Activated B cell treated with CpG ODN at 0.5 μM for 24 hours (primary cell): ENCODE data around the gene LRP5. TPM values are rescaled to one million over a fixed set of nuclear protein-coding genes. Genes with fewer than 3 reads are reported as not detected.

ENCODE experiments used
- ATAC-seq: fragments of 200-7000 bp; cut with Tn5 transposase; one replicate; pipeline ENCODE4 v1.10.0; 2021; ENCODE audit warnings: low read depth, mild to moderate bottlenecking, moderate library complexity
- CTCF ChIA-PET: fragments of 350-600 bp; sonication (Branson Sonifier 250); formaldehyde crosslinking; loops from one replicate; lab custom pipeline; 2021; ENCODE audit warnings: antibody characterized with exemption; lab: Charles Lee
- POLR2A ChIA-PET: fragments of 350-600 bp; sonication (Branson Sonifier 250); formaldehyde crosslinking; loops from one replicate; lab custom pipeline; 2021; ENCODE audit warnings: antibody characterized with exemption; lab: Charles Lee
- DNase-seq: peaks from one replicate; pipeline ENCODE4 v3.0.0; 2022
- H3K27ac Mint-ChIP-seq: one replicate; pipeline ENCODE4 v1.8.0; 2020; ENCODE audit warnings: mixed read lengths
- H3K27me3 Mint-ChIP-seq: one replicate; pipeline ENCODE4 v1.8.0; 2021; ENCODE audit warnings: mixed read lengths
- H3K36me3 Mint-ChIP-seq: one replicate; pipeline ENCODE4 v1.8.0; 2021; ENCODE audit warnings: low read depth, mixed read lengths
- H3K4me1 Mint-ChIP-seq: one replicate; pipeline ENCODE4 v1.8.0; 2021; ENCODE audit warnings: mixed read lengths
- H3K4me3 Mint-ChIP-seq: one replicate; pipeline ENCODE4 v1.8.0; 2020; ENCODE audit warnings: mild to moderate bottlenecking, mixed read lengths
- H3K9me3 Mint-ChIP-seq: one replicate; pipeline ENCODE4 v1.8.0; 2020; ENCODE audit warnings: mixed read lengths
- intact Hi-C: fragments of 100-400 bp; cut with micrococcal nuclease; formaldehyde crosslinking; loops from one replicate; pipeline ENCODE4 v1.15.1; 2024
- total RNA-seq: library from RNA; stranded (reverse); gene quantifications from 2 replicates; pipeline ENCODE4 v1.2.3, GENCODE V29; 2022
- TF ChIP-seq, protein P1 (sequence below): fragments of 200-600 bp; IDR thresholded peaks from one replicate; pipeline ENCODE4 v1.8.0; 2022; ENCODE audit warnings: antibody characterized with exemption, mild to moderate bottlenecking

The LRP5 gene
- total RNA-seq, 1 donor from 2014 or later, result 8.7 TPM

DNA sequence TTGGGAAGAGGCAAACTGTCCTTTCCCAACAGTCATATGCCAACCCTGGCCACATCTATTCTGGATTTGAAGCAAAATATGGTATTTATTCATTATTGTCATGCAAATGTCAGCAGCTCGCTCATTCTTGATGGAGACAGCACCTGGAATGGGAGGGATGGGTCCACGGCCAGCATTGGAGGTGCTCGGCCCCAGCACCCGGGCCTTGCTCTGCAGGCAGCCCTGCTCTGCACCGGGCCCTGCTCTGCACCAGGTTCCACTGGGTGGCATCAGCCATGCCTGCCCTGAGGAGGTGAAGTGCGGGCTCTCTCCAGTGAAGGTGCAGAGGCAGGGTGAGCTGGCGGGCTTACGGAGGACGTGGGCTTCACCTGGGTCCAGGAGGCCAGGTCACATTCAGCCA lies 19.8 kb downstream of the LRP5 start:
- ATAC-seq, result no peak
- Mint-ChIP-seq H3K9me3 (no peaks in the 10 kb centered on the region), H3K4me1 (peaks cover 18% of the 10 kb centered on the region), H3K4me3 (no peak overlapping the region), H3K27ac (no peak overlapping the region), H3K36me3 (no peaks in the 10 kb centered on the region), H3K27me3 (peaks cover 11% of the 10 kb centered on the region)
- ChIA-PET POLR2A (no interaction called here), CTCF (no interaction called here)
- TF ChIP-seq, protein P1, sequence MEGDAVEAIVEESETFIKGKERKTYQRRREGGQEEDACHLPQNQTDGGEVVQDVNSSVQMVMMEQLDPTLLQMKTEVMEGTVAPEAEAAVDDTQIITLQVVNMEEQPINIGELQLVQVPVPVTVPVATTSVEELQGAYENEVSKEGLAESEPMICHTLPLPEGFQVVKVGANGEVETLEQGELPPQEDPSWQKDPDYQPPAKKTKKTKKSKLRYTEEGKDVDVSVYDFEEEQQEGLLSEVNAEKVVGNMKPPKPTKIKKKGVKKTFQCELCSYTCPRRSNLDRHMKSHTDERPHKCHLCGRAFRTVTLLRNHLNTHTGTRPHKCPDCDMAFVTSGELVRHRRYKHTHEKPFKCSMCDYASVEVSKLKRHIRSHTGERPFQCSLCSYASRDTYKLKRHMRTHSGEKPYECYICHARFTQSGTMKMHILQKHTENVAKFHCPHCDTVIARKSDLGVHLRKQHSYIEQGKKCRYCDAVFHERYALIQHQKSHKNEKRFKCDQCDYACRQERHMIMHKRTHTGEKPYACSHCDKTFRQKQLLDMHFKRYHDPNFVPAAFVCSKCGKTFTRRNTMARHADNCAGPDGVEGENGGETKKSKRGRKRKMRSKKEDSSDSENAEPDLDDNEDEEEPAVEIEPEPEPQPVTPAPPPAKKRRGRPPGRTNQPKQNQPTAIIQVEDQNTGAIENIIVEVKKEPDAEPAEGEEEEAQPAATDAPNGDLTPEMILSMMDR, result no peak
- no peak for DNase-seq
- intact Hi-C loops, result no loop called here

DNA sequence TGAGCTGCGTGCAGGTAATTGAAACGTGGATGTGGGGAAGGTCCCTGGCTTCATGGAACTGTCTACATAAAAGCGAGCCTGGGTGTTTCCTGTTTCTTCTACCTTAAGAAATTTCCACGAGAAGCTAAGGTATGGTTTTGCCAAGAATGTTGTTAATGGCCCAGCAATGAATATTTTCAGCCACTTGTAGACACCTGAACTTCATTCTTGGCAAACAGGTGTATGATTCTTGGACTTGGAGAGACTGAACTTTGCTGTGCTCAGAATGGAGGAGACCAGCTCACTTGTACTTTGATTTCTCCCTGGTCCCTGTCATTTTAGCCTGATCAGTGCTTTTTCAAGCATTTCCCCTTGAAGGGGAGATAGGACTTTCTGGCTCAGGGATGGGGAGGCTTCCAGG lies 20.8 kb downstream of the LRP5 start:
- no peak overlapping the region for H3K27ac Mint-ChIP-seq
- no peaks in the 10 kb centered on the region for H3K9me3 Mint-ChIP-seq
- ChIA-PET CTCF (no interaction called here), POLR2A (no interaction called here)
- DNase-seq (no peak), ATAC-seq (no peak)
- intact Hi-C loops, result no loop called here
- peaks cover 22% of the 10 kb centered on the region for H3K4me1 Mint-ChIP-seq
- TF ChIP-seq, protein P1, result no peak
- H3K4me3 Mint-ChIP-seq, result no peak overlapping the region
- peaks cover 10% of the 10 kb centered on the region for H3K27me3 Mint-ChIP-seq
- no peaks in the 10 kb centered on the region for H3K36me3 Mint-ChIP-seq

DNA sequence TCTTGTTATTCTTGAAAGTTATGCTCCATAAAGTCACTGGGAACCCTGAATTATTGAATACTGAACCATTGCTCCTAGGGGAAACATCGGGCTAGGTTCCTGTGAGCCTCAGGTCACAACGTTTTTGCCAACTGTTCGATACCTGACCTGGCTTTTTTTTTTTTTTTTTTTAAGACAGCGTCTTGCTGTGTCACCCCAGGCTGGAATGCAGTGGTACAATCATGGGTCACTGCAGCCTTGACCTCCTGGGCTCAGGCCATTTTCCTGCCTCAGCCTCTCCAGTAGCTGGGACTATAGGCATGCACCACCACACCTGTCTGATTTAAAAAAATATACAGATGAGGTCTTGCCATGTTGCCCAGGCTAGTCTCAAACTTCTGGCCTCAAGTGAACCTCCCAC lies 22.5 kb downstream of the LRP5 start:
- no peaks in the 10 kb centered on the region for H3K36me3 Mint-ChIP-seq
- DNase-seq (no peak), ATAC-seq (no peak)
- no peaks in the 10 kb centered on the region for H3K27me3 Mint-ChIP-seq
- TF ChIP-seq, protein P1, result no peak
- POLR2A ChIA-PET, result no interaction called here
- no peaks in the 10 kb centered on the region for H3K9me3 Mint-ChIP-seq
- peaks cover 14% of the 10 kb centered on the region for H3K4me1 Mint-ChIP-seq
- intact Hi-C loops, result no loop called here
- H3K4me3 Mint-ChIP-seq, result no peak overlapping the region
- no peak overlapping the region for H3K27ac Mint-ChIP-seq
- CTCF ChIA-PET, result no interaction called here

DNA sequence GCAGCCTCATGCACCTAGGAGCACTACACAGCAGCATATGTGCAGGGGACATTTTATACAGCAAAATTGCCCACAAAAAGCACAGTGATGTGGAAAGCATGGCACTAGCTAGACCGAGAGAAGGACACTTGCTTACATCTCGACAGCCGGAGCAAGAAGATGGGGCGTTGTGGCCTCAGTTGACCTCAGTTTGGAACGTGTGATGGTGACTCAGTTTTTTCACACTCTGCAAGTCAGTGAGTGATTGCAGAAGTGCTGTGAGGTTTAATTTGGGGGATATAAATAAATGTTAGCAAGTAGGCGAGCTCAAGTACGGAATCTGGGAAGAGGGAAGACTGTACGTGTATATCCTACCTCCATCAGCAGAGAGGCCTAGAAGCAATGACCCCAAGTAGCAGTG lies 23.3 kb downstream of the LRP5 start:
- DNase-seq, result no peak
- Mint-ChIP-seq H3K27ac (no peak overlapping the region), H3K36me3 (no peaks in the 10 kb centered on the region), H3K4me3 (no peak overlapping the region), H3K4me1 (peaks cover 18% of the 10 kb centered on the region), H3K9me3 (no peaks in the 10 kb centered on the region), H3K27me3 (no peaks in the 10 kb centered on the region)
- CTCF ChIA-PET, result no interaction called here
- POLR2A ChIA-PET, result no interaction called here
- TF ChIP-seq, protein P1, result no peak
- ATAC-seq, result no peak
- intact Hi-C loops, result no loop called here

DNA sequence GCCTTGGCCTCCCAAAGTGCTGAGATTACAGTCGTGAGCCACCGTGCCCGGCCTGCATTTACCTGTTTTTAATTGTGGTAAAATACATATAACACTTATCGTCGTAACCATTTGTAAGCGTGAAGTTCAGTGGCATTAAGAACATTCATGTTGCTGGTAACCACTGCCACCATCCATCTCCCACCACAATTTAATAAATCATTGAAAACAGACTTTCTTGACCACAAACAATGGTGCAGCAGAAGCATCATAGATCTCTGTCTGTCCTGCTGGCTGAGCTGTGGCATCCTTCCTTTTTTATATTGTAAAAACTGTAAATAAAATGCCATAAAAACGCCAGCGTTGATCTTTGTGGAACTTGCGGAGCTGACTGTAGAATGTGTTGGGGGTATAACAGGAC lies 24.3 kb downstream of the LRP5 start:
- POLR2A ChIA-PET, result no interaction called here
- Mint-ChIP-seq H3K4me1 (peaks cover 18% of the 10 kb centered on the region), H3K36me3 (no peaks in the 10 kb centered on the region), H3K27ac (no peak overlapping the region), H3K9me3 (no peaks in the 10 kb centered on the region), H3K4me3 (no peak overlapping the region), H3K27me3 (no peaks in the 10 kb centered on the region)
- intact Hi-C loops, result no loop called here
- TF ChIP-seq, protein P1, result no peak
- ATAC-seq, result no peak
- CTCF ChIA-PET, result no interaction called here
- no peak for DNase-seq
